Stimulated activated CD8-positive, alpha-beta memory T cell treated with anti-CD3 and anti-CD28 coated beads, Interleukin-12 subunit alpha, Interleukin-12 subunit beta, amount 100 ng/mL, for 4 hours (primary cell): ENCODE results near the gene UBE4A.
A peak's percentile ranks its signal among the peaks of the same experiment; 100 is the strongest.
"Not testable (repeated sequence)": the region's sequence is repeated elsewhere in the genome, so short reads cannot be mapped to it uniquely, and the experiment has no call there.

Experiments
- DNase-seq: peaks from one replicate; pipeline ENCODE4 v3.0.0-alpha.2; 2020; ENCODE audit warnings: low read depth

UBE4A gene

GRCh38 chr11:118401151-118401879, 41.9 kb downstream of the UBE4A start, which contains the start of gene ATP5MG:
Gene ATP5MG, plus strand, starts transcription at chr11:118401606. Its CDS starts 60 bp downstream, at chr11:118401666.
- DNase-seq, result peak; percentile 80

- DNase-seq, result no peak
Observed at GRCh38 chr11:118401880-118402590, 42.6 kb downstream of the UBE4A start.

DNA sequence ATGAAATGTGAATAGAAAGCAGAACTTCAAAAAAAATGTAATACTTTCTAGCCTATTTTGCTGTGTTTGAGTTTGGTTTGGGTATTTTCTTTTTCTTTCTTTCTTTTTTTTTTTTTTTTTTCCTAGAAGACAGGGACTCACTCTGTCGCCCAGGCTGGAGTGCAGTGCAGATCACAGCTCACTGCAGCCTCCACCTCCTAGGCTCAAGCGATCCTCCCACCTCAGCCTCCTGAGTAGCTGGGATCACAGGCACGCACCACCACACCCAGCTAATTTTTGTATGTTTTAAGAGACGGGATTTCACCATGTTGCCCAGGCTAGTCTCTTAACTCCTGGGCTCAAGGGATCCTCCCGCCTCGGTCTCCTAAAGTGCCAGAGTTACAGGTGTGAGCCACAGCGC, 43.2 kb downstream of the UBE4A start:
- not testable (repeated sequence) for DNase-seq

GRCh38 chr11:118406599-118407166, 47.3 kb downstream of the UBE4A start:
- DNase-seq, result no peak

DNA sequence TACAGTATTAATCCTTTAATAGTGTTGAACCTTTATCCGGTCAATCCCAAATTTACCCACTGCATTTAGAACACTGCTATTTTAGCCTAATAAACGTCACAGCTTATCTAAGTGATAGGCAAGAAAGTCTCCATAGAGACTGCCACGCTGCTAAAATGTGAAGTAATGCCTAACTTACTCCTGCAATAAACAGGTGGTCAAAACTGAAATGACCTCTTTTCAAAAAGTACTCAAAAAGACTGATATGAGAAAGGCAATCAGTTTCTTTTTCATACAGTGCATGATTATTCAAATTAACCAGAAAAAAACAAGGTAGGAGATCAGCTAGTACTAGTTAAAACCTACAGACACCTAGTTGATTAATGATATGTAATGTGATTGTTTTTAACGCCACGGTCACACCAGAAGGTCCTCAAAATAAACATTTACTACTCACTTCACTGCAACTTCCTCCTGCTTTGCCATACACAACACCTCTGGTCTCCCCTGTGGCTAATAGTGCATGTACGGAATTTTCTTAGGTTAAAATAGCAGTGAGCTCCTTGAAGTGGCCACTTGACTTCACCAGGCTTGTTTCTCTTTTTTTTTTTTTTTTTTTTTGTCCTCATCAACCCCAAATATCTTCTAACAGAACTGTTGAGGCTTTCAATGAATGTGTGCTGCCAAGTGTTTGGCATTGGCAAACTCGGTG, 50.8 kb downstream of the UBE4A start:
- DNase-seq, result no peak

GRCh38 chr11:118411530-118411929, 52.1 kb downstream of the UBE4A start:
- DNase-seq, result no peak

DNA sequence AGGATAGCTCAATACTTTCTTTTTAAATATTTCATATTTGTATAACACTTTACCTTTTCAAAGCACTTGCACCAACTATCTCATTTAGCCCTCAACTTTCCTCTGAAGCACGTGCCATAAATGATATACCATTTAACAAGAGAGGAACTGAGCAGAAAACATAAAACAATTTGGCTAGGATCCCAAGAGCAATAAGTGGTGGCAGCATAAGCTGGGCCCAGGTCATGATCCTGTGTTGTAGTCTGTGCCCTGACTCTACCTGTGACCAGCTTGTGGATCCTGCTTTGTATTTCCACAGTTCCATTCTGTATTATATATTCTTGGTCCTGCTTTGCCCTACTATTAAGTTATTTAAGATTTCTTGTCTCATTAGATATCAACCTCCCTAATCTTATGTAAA, 53.5 kb downstream of the UBE4A start:
- DNase-seq, result no peak

GRCh38 chr11:118415062-118415738, 55.8 kb downstream of the UBE4A start:
- DNase-seq, result no peak

GRCh38 chr11:118415739-118416068, 56.3 kb downstream of the UBE4A start:
- DNase-seq, result no peak

GRCh38 chr11:118416900-118417299, 57.5 kb downstream of the UBE4A start:
- not testable (repeated sequence) for DNase-seq

DNA sequence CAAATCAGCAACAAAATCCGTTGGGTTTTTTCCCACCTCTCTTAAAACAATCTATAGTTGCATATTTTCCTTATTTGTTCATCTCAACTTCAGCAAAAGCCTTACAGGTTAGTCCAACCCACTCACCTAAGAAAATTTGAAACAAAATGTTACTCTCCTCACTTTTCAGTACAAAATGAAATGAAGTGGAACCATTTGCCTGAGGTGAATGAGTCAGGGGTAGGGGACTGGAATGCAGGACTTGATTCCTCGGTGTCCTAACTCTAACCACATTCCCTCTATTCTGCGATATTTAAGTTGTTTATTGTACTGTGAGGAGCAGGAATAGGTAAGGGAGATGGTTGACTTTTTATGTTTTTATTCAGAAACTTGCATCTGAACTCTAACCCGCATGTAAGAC, 58.4 kb downstream of the UBE4A start:
- DNase-seq, result no peak

DNA sequence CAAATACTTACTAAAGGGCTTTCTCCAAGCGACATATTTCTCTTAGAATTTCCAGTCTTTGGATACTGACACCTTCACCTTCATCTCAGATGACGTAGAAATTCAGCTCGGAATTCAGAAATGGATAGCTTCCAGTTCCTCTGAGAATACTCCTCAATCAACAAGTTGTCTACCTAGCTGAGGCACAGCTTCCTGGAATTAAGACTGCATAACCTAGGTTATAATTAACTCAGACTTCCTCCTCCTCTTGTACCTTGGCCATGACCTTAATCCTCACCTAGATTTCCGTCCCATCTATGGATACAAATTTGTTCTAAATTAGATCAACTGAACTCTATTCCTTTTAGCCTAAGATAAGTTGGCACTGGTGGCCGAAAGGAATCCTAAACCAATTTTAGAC, 59.4 kb downstream of the UBE4A start:
- no peak for DNase-seq

DNA sequence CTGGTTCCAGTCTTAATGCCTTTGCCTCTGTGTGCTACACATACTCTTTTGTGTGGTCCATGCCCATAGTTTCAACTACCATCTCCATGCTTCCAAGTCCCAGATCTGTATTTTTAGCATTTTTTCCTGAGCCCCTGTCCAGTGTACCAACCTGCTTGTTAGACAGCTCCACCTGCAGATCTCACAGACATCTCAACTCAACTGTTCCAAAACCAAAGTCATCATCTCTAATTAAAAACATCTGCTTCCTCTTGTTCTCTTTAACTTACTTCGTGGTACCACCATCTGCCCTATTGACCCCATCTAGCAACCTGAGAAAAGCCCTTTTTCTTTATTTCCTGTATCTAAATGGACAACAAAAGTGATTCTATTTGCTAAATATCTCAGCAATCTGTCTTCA, 68.3 kb downstream of the UBE4A start:
- DNase-seq, result no peak

GRCh38 chr11:118430956-118431355, 71.6 kb downstream of the UBE4A start:
- DNase-seq, result no peak

- DNase-seq, result no peak
Observed at GRCh38 chr11:118434123-118434552, 74.7 kb downstream of the UBE4A start.

DNA sequence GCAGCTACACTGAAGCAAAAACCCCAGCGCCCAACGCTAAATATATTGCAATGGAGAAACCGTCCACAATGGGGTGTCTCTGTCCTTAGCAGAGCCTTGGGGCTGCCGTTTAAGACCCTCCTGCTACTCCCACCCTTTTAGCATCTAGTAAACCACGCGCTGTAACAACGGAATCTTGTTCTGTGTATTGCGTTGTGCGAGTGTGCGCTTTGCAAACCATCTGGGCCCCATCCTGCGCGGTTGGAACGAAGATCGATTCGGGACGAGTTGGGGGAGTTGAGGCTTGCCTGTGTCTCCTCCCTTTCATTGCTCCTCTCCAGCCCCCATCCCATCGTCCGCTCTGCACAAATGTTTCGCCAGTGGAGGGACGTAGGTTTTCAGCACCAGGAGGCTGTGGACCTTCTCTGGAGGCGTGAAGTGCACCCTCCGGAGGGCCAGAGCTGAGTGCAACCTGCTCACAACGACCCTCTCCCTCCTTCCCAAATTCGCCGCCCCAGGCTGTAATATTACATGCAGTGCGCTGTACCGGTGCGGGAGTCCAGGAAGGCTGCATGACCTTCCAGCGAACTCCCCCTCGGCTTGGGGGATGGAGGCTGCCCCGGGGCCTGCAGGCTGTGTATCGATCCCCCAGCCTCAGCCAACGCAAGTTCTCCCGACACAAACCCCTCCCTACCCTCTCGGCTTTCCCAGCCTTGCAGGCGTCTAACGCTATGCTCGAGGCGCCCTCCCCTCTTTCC, 75.3 kb downstream of the UBE4A start:
- peak; percentile 5 for DNase-seq

DNA sequence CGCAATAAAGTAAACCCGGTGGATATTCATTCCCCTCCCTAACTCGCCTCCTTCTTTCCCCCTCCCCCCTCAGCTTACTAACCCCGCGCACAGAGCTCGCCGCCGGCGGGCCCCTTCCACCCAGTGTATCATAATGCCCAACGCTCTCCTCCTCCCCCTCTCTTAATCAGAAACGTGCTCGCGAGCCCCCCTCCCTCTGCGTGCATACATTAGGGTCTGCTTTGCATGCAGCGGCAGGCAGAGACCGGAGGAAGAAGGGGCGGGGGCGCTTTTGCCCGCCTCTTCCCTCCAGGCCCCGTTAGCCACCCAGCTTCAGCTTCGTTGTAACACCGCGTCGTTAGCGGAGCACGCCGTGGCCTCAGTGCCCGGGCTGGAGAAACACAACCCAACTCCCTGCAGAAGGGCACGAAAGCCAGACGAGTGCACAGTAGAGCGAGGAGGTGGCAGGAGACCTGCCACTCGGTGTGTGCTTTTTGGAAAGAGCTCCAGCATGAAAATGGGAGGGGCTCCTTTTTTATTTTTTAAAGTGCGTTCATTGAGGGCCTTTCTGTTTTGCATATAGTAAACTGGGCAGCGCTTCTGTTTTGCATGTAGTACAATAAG, 76.0 kb downstream of the UBE4A start:
- peak; percentile 29 for DNase-seq

DNA sequence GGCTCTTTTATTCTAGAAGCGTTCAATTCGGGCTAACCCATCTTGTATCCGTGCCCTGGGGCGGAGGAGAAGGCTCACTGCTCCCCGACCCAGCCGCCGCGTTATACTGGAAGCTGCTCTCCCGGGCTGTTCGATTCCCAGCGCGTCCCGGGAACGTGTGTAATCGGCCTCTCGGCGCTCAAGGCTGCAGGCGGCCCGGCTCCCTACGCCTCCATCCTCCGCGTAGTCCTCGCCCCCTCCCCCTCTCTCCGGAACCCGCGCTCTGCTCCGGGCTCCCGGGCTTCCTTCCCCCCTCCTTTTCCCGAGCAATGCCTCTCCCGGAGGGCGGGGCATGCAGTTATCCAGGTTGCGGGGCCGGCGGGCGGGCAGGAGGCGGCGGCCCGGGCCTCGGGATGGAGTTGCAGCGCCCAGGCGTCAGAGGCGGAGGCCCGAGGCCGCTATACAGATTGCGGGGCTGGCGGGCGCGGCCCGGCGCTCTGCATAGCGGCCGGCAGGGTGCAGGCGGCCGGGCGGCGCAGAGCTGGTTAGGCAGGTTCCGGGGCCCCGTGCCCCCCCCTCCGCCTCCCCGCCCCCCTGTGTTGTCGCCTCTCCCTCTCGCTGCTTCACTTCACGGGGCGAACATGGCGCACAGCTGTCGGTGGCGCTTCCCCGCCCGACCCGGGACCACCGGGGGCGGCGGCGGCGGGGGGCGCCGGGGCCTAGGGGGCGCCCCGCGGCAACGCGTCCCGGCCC, 76.7 kb downstream of the UBE4A start, which contains the start of gene KMT2A:
Gene KMT2A (plus strand): TSS at position 600 of the 732 bp plus-strand sequence. CDS start 21 bp downstream, at position 621.
- peak; percentile 92 for DNase-seq

DNA sequence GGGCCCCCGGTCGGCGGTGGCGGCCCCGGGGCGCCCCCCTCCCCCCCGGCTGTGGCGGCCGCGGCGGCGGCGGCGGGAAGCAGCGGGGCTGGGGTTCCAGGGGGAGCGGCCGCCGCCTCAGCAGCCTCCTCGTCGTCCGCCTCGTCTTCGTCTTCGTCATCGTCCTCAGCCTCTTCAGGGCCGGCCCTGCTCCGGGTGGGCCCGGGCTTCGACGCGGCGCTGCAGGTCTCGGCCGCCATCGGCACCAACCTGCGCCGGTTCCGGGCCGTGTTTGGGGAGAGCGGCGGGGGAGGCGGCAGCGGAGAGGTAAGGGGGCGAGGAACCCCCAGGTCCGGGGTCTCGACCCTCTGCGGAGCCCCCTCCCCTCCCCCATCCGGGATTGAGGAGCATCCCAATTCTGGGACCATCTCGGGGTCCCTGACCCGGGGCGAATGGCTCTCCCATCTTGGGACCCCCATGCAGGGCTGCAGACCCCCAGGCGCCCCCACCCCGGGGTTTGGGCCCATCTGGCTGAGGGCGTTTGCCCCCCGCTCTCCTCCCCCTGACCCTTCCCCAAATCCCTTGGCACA, 77.3 kb downstream of the UBE4A start:
- peak; percentile 3 for DNase-seq
